Osteocyte (in vitro differentiated cells): ENCODE data around the gene SEMA4D. TPM values are rescaled to one million over a fixed set of nuclear protein-coding genes. Genes with fewer than 3 reads are reported as not detected.

Experiments
- DNase-seq: peaks from one replicate; pipeline ENCODE4 v3.0.0; 2021; ENCODE audit warnings: mixed read lengths; ENCODE audit not compliant: unreplicated experiment; ENCODE audit errors: extremely low spot score
- H3K27ac Mint-ChIP-seq: one replicate; pipeline ENCODE4 v1.8.0; 2021; ENCODE audit warnings: mild to moderate bottlenecking, mixed read lengths; ENCODE audit not compliant: unreplicated experiment
- H3K27me3 Mint-ChIP-seq: one replicate; pipeline ENCODE4 v1.8.0; 2021; ENCODE audit warnings: mixed read lengths; ENCODE audit not compliant: unreplicated experiment
- H3K36me3 Mint-ChIP-seq: one replicate; pipeline ENCODE4 v1.8.0; 2021; ENCODE audit warnings: mixed read lengths; ENCODE audit not compliant: unreplicated experiment
- H3K4me1 Mint-ChIP-seq: one replicate; pipeline ENCODE4 v1.8.0; 2021; ENCODE audit warnings: mixed read lengths; ENCODE audit not compliant: unreplicated experiment
- H3K4me3 Mint-ChIP-seq: one replicate; pipeline ENCODE4 v1.8.0; 2021; ENCODE audit warnings: mild to moderate bottlenecking, moderate library complexity, mixed read lengths; ENCODE audit not compliant: unreplicated experiment
- H3K9me3 Mint-ChIP-seq: one replicate; pipeline ENCODE4 v1.8.0; 2021; ENCODE audit warnings: mixed read lengths; ENCODE audit not compliant: unreplicated experiment
- CTCF ChIP-seq: fragments of 200-600 bp; sonication (generic); IDR thresholded peaks from 2 replicates; pipeline ENCODE4 v1.5.0; 2021; ENCODE audit warnings: antibody characterized with exemption, mild to moderate bottlenecking, moderate library complexity
- total RNA-seq: library from RNA; stranded (reverse); gene quantifications from 2 replicates; pipeline ENCODE4 v1.2.1, GENCODE V29; 2021

The SEMA4D gene
- total RNA-seq, 1 donor from 2014 or later = 2.0 TPM

DNA sequence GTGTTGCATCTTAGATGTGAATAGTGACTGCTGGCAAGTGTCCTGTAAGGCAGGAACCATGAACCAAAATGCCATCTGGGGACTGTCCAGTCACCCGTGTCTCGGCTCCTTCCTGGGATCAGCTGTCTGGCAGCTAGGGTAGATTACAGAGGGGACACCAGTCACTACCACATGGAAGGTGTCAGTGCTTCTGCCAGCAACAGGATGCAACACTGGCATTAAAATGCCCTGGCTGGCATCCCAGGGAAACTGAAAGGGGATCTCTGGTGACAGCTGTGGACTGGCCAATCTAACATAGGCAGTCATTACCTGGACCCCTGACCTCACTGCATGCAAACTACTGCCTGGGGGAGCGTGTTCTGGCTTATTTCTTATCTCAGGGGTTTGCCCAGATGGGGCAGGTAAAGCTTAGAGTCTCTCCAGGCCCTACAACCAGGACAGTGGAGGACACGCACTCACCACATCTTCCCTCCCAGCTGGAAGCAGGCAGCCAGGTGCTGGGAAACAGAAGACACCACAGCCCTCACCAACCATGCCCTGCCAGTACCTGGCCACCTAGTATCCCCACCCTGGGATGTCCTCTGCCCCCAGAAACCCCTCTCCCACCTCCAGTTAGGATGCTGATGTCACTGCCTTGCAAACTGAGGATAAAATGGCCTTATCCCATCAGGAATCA is 83.8 kb downstream of the SEMA4D start:
- DNase-seq = no peak
- Mint-ChIP-seq H3K27ac (no peak overlapping the region), H3K9me3 (peaks cover 7% of the 10 kb centered on the region), H3K36me3 (no peaks in the 10 kb centered on the region), H3K4me3 (no peak overlapping the region), H3K4me1 (peaks cover 10% of the 10 kb centered on the region), H3K27me3 (no peaks in the 10 kb centered on the region)
- TF ChIP-seq CTCF = no peak

DNA sequence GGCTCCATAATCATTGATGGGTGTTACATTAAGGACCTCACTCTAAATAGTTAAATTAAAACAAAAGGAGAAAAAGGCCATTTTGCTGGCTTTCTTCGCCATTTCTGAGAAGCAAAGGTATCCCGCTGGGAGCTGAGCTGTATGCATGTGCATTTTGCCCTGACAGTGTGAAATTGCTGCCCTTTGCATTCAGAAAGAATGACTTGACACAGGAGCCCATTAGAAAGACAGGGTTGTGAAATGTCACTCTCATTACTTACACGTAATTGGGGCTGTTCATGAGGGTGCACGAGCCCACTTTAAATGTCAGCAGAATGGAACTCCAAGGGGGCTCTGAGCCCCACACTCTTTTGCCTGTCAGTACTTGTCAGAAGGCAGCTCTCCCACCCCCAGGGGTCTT is 85.0 kb downstream of the SEMA4D start:
- H3K4me1 Mint-ChIP-seq = peaks cover 10% of the 10 kb centered on the region
- H3K9me3 Mint-ChIP-seq = peaks cover 7% of the 10 kb centered on the region
- no peaks in the 10 kb centered on the region for H3K27me3 Mint-ChIP-seq
- no peak overlapping the region for H3K4me3 Mint-ChIP-seq
- no peak overlapping the region for H3K27ac Mint-ChIP-seq
- H3K36me3 Mint-ChIP-seq = no peaks in the 10 kb centered on the region
- TF ChIP-seq CTCF = no peak
- DNase-seq = no peak

GRCh38 chr9:89412541-89412940 is 85.4 kb downstream of the SEMA4D start:
- H3K4me3 Mint-ChIP-seq = no peak overlapping the region
- no peak overlapping the region for H3K27ac Mint-ChIP-seq

DNA sequence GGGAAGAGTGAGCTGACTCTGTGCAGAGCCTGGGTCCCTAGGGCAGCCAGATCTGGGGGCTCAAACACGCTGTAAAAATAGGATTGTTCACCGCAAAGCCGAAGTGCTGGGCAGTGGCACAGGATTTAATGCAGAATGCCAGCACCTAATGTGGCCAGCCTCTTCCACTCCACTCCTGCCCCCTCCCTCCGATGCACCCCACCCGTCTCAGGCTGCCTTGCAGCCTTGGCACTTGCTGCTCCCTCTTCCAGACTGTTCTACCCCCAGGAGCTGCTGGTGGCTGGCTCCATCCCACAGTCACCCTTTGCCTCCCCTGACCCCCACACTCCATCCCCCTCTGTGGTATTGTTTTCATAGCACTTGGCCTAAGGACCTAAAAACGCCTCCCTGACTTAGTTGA is 86.2 kb downstream of the SEMA4D start:
- H3K4me3 Mint-ChIP-seq = no peak overlapping the region
- H3K4me1 Mint-ChIP-seq = peaks cover 10% of the 10 kb centered on the region
- peaks cover 12% of the 10 kb centered on the region for H3K9me3 Mint-ChIP-seq
- H3K27ac Mint-ChIP-seq = no peak overlapping the region
- H3K36me3 Mint-ChIP-seq = no peaks in the 10 kb centered on the region
- H3K27me3 Mint-ChIP-seq = no peaks in the 10 kb centered on the region
- TF ChIP-seq CTCF = no peak
- DNase-seq = no peak

More at GRCh38 chr9:89412541-89412940, 85.4 kb downstream of the SEMA4D start:
- no peak for DNase-seq
- no peaks in the 10 kb centered on the region for H3K27me3 Mint-ChIP-seq
- no peaks in the 10 kb centered on the region for H3K36me3 Mint-ChIP-seq
- TF ChIP-seq CTCF = no peak
- peaks cover 10% of the 10 kb centered on the region for H3K4me1 Mint-ChIP-seq
- H3K9me3 Mint-ChIP-seq = peaks cover 10% of the 10 kb centered on the region

GRCh38 chr9:89410641-89411350 is 87.1 kb downstream of the SEMA4D start:
- no peak for DNase-seq
- no peak overlapping the region for H3K4me3 Mint-ChIP-seq
- TF ChIP-seq CTCF = no peak

More at GRCh38 chr9:89410641-89411350, 87.1 kb downstream of the SEMA4D start:
- no peaks in the 10 kb centered on the region for H3K27me3 Mint-ChIP-seq
- peaks cover 13% of the 10 kb centered on the region for H3K4me1 Mint-ChIP-seq
- no peak overlapping the region for H3K27ac Mint-ChIP-seq
- H3K36me3 Mint-ChIP-seq = no peaks in the 10 kb centered on the region
- peaks cover 12% of the 10 kb centered on the region for H3K9me3 Mint-ChIP-seq
